Measurements from ENCODE around the gene NSMF.

DNA sequence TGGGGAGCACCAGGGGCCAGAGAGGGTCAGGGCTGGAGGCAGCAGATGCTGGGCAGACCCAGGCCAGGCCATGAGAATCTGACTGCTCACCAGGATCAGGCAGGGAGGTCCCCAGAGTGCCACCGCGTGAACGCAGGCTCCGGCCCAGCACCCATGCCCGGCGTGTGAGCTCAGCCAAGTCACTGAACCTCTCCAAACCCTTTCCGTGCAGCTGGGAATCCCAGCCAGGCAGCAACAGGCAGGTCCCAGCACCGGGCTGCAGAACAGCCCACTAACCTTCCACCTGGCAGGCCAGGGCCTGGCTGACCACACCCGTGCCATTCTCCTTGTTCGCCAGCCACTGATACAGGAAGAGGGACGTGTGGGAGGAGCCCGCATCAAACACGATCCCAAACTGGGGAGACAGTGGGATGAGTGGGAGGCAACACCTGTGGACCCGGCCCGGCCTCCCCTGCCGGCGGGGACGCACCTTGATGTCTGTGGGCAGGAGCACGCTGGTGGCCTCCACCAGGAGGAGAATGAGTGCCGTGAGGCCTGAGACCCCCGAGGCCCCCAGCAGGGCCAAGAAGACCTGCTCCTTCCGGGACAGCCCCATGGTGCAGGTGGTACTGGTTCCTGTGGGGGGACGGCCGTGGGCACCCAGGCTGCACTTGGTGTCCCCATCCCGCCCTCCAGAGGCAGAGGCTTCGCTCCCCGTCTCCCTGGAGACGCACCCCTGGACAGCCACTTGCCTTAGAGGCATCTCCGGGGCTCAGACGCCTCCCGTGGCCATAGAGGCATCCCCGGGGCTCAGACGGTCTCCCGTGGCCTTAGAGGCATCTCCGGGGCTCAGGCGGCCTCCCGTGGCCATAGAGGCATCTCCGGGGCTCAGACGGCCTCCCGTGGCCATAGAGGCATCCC lies 21.2 kb downstream of the NSMF start:
- no peak for TF ChIP-seq ZNF384 (IDR thresholded peaks at IDR 0.05)
- no peak for TF ChIP-seq SUZ12 (IDR thresholded peaks at IDR 0.05)
- TF ChIP-seq ELF4 (IDR thresholded peaks at IDR 0.05): no peak
- TF ChIP-seq FOXA1 (IDR thresholded peaks at IDR 0.05): no peak
- TF ChIP-seq NFRKB (IDR thresholded peaks at IDR 0.05): no peak
- no peak for TF ChIP-seq FOXM1 (IDR thresholded peaks at IDR 0.05; ENCODE audit: borderline replicate concordance)
- TF ChIP-seq L3MBTL2 (conservative IDR thresholded peaks at IDR 0.05): no peak
- no peak for TF ChIP-seq FOXK2 (IDR thresholded peaks at IDR 0.05)
- TF ChIP-seq, protein P1, sequence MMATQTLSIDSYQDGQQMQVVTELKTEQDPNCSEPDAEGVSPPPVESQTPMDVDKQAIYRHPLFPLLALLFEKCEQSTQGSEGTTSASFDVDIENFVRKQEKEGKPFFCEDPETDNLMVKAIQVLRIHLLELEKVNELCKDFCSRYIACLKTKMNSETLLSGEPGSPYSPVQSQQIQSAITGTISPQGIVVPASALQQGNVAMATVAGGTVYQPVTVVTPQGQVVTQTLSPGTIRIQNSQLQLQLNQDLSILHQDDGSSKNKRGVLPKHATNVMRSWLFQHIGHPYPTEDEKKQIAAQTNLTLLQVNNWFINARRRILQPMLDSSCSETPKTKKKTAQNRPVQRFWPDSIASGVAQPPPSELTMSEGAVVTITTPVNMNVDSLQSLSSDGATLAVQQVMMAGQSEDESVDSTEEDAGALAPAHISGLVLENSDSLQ (IDR thresholded peaks at IDR 0.05): no peak
- TF ChIP-seq LEF1 (IDR thresholded peaks at IDR 0.05; ENCODE audit: borderline replicate concordance): no peak
- TF ChIP-seq ARNT (IDR thresholded peaks at IDR 0.05): no peak
- no peak for TF ChIP-seq HDGF (IDR thresholded peaks at IDR 0.05; ENCODE audit: borderline replicate concordance)
- TF ChIP-seq BHLHE40 (IDR thresholded peaks at IDR 0.05; ENCODE audit: borderline replicate concordance): no peak
- TF ChIP-seq SP1 (IDR thresholded peaks at IDR 0.05): no peak
